KMS-11 (cell line): Measurements from ENCODE around the gene DHX58.
A peak's percentile ranks its signal among the peaks of the same experiment; 100 is the strongest.

Experiments used
- H2AFZ ChIP-seq: fragments of 200-600 bp; sonication (generic); 2 replicates; pipeline ENCODE4 v1.6.1; 2016; ENCODE audit warnings: antibody characterized with exemption, mixed run types, low read depth
- H3K27ac ChIP-seq: fragments of 200-600 bp; sonication (generic); 2 replicates; pipeline ENCODE4 v1.6.1; 2016; ENCODE audit warnings: mild to moderate bottlenecking, mixed run types
- H3K27me3 ChIP-seq: fragments of 200-600 bp; sonication (generic); 2 replicates; pipeline ENCODE4 v1.6.1; 2017; ENCODE audit warnings: mild to moderate bottlenecking, low read depth, mixed run types, moderate library complexity; ENCODE audit not compliant: insufficient read depth
- H3K36me3 ChIP-seq: fragments of 200-600 bp; sonication (generic); 2 replicates; pipeline ENCODE4 v1.6.1; 2017; ENCODE audit warnings: mild to moderate bottlenecking, mixed run types; ENCODE audit not compliant: insufficient read depth
- H3K4me1 ChIP-seq: fragments of 200-600 bp; sonication (generic); 2 replicates; pipeline ENCODE4 v1.6.1; 2016; ENCODE audit warnings: mild to moderate bottlenecking, low read depth, mixed run types; ENCODE audit not compliant: poor library complexity, severe bottlenecking
- H3K4me2 ChIP-seq: fragments of 200-600 bp; sonication (generic); 2 replicates; pipeline ENCODE4 v1.7.0; 2016; ENCODE audit warnings: mild to moderate bottlenecking, mixed run types
- H3K4me3 ChIP-seq: fragments of 200-600 bp; sonication (generic); IDR thresholded peaks from 2 replicates; pipeline ENCODE4 v1.6.1; 2017; ENCODE audit warnings: low read depth, low read length, mixed read lengths; ENCODE audit not compliant: insufficient read depth
- H3K79me2 ChIP-seq: fragments of 200-600 bp; sonication (generic); 2 replicates; pipeline ENCODE4 v1.6.1; 2016; ENCODE audit warnings: low read depth, mixed run types; ENCODE audit not compliant: insufficient read depth
- H3K9ac ChIP-seq: fragments of 200-600 bp; sonication (generic); 2 replicates; pipeline ENCODE4 v1.6.1; 2016; ENCODE audit warnings: mild to moderate bottlenecking, mixed run types
- H4K20me1 ChIP-seq: fragments of 200-600 bp; sonication (generic); 2 replicates; pipeline ENCODE4 v1.6.1; 2016; ENCODE audit warnings: mild to moderate bottlenecking, mixed run types; ENCODE audit not compliant: insufficient read depth
- TF ChIP-seq, protein P1 (sequence below): fragments of 200-600 bp; sonication (generic); conservative IDR thresholded peaks from 2 replicates; pipeline ENCODE4 v1.6.1; 2017; ENCODE audit warnings: low read depth, mild to moderate bottlenecking, antibody characterized with exemption, low read length, moderate library complexity, mixed read lengths

The DHX58 gene

DNA sequence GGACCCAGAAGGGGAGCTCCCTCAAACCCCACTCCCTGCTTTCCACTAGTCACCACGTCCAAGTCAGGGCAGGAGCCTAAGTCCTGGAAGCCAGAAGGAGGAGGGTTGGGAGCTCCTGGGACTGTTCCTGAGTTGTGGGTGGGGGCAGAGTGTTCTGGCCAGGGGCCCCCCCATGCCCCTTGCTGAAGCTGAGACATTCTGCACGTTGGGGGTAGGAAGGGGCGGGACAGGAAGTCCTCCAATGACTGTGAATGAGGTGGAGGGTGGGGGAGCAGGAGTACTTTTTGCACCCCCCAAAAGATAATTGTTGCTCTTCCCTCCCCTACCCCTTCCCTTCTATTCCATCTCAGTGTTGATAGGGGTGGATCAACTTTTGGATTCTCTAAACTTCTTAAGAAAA, 40.7 kb downstream of the DHX58 start:
- Histone ChIP-seq H3K79me2 (no peaks in the 10 kb centered on the region), H3K27ac (no peak overlapping the region), H3K36me3 (no peaks in the 10 kb centered on the region), H2AFZ (no peak overlapping the region), H4K20me1 (no peaks in the 10 kb centered on the region), H3K27me3 (peaks cover 7% of the 10 kb centered on the region; the same call in 1 of the 2 replicates), H3K9ac (no peak overlapping the region), H3K4me2 (no peak overlapping the region), H3K4me1 (no peaks in the 10 kb centered on the region), H3K4me3 (no peak overlapping the region)
- TF ChIP-seq, protein P1, sequence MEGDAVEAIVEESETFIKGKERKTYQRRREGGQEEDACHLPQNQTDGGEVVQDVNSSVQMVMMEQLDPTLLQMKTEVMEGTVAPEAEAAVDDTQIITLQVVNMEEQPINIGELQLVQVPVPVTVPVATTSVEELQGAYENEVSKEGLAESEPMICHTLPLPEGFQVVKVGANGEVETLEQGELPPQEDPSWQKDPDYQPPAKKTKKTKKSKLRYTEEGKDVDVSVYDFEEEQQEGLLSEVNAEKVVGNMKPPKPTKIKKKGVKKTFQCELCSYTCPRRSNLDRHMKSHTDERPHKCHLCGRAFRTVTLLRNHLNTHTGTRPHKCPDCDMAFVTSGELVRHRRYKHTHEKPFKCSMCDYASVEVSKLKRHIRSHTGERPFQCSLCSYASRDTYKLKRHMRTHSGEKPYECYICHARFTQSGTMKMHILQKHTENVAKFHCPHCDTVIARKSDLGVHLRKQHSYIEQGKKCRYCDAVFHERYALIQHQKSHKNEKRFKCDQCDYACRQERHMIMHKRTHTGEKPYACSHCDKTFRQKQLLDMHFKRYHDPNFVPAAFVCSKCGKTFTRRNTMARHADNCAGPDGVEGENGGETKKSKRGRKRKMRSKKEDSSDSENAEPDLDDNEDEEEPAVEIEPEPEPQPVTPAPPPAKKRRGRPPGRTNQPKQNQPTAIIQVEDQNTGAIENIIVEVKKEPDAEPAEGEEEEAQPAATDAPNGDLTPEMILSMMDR: no peak

DNA sequence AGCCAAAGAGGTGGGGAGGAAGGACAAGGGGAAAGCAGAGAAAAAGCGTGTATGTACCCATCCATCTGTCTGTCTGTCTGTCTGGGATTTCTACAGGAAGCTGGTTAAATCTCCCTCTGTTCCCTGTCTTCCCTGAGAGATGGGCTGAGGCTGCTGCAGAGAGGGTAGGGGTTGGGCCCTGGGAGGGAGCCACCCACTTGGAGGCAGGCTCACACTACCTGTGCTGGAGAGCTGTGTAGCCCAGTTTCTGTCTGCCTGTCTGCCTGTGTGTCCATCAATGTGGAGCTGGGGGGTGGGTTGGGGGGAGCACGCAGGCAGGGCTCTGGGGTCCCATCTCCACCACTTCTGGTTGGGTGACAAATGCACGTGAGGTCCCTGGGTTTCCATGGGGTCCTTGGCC, 43.5 kb downstream of the DHX58 start:
- Histone ChIP-seq H3K4me3 (no peak overlapping the region), H3K4me2 (no peak overlapping the region), H3K36me3 (no peaks in the 10 kb centered on the region), H3K79me2 (no peaks in the 10 kb centered on the region), H4K20me1 (no peaks in the 10 kb centered on the region), H3K9ac (no peak overlapping the region), H3K27ac (no peak overlapping the region), H3K4me1 (no peaks in the 10 kb centered on the region), H2AFZ (no peak overlapping the region), H3K27me3 (peaks cover 7% of the 10 kb centered on the region; the same call in 1 of the 2 replicates)
- TF ChIP-seq, protein P1: no peak

DNA sequence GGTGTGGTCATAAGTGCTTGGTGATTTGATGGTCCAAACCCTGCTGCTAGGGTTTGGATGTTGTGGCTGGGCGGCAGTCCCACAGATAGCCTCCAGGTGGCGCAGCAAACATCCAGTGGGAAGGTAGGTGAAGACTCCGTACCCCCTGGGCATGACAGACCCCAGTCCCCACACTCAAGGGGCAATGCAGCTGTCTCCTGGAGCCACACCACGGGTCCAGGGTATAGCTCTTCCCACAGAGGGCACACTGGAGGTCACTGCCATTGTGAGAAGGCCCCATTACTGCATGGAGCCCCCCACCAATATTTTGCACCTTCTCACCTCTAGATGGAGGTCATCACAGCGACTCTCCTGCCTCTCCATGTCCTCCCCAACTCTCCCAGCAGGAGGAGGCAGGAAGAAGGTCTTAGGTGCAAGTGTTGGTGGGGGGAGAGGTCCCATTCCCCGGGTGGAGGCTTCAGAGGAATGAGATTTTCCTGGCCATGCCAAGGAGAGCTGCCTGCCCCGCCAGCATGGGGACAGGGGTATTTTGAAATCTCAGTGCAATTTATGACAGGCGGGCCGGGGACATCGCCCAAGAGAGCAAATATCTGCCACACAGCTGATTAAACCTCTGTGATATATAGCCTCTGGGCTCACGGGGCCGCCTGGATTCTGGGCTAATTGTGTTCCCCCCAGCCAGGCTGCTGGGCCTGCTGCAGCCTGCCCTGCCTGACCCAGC, 45.0 kb downstream of the DHX58 start:
- Histone ChIP-seq H3K27ac (no peak overlapping the region), H3K4me1 (no peaks in the 10 kb centered on the region), H3K27me3 (peaks cover 7% of the 10 kb centered on the region; the same call in 1 of the 2 replicates), H2AFZ (peak overlapping the region; percentile 48; the same call in 1 of the 2 replicates), H4K20me1 (no peaks in the 10 kb centered on the region), H3K4me2 (no peak overlapping the region), H3K9ac (no peak overlapping the region), H3K4me3 (no peak overlapping the region), H3K79me2 (no peaks in the 10 kb centered on the region), H3K36me3 (no peaks in the 10 kb centered on the region)
- TF ChIP-seq, protein P1: peak; percentile 99

GRCh38 chr17:42065201-42065600, 47.3 kb downstream of the DHX58 start:
- Histone ChIP-seq H3K79me2 (no peaks in the 10 kb centered on the region), H4K20me1 (no peaks in the 10 kb centered on the region), H3K9ac (no peak overlapping the region), H3K4me1 (no peaks in the 10 kb centered on the region), H3K27me3 (no peaks in the 10 kb centered on the region), H3K4me3 (no peak overlapping the region), H3K27ac (no peak overlapping the region), H3K4me2 (no peak overlapping the region), H2AFZ (no peak overlapping the region), H3K36me3 (no peaks in the 10 kb centered on the region)
- TF ChIP-seq, protein P1: no peak
